ENCODE results near the gene PDIA2.
A peak's percentile ranks its signal among the peaks of the same experiment; 100 is the strongest.
"Not testable (repeated sequence)": the region's sequence is repeated elsewhere in the genome, so short reads cannot be mapped to it uniquely, and the experiment has no call there.

Gene PDIA2, protein sequence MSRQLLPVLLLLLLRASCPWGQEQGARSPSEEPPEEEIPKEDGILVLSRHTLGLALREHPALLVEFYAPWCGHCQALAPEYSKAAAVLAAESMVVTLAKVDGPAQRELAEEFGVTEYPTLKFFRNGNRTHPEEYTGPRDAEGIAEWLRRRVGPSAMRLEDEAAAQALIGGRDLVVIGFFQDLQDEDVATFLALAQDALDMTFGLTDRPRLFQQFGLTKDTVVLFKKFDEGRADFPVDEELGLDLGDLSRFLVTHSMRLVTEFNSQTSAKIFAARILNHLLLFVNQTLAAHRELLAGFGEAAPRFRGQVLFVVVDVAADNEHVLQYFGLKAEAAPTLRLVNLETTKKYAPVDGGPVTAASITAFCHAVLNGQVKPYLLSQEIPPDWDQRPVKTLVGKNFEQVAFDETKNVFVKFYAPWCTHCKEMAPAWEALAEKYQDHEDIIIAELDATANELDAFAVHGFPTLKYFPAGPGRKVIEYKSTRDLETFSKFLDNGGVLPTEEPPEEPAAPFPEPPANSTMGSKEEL

DNA sequence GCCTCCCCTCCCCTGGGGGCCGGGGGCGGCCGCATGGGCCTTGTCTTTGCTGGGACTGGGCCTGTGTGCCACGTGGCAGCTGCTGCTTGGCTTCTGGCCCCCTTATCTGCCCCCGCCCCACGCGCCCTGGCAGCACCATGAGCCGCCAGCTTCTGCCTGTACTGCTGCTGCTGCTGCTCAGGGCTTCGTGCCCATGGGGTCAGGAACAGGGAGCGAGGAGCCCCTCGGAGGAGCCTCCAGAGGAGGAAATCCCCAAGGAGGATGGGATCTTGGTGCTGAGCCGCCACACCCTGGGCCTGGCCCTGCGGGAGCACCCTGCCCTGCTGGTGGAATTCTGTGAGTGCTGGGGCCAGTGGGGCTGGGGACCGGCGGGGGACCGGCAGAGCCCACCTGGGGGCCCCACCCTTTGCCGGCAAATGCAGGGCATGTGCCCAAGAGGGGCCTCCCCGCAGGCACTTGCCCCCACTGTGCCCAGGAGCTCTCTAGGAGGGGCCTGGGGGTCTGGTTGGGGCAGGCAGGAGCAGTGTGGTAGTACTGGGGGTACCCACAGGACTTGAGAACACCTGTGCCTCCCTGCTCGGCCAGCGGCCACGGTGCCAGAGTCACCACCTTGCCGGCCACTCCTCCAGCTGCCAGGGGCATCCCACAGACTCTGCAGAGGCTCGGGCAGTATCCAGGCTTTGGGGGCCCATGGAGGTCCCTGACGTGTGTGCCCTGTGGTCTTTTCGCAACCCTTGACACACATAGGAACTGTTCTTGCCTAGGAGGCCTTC, at the start of gene PDIA2:
TSS of gene PDIA2 (plus strand) at position 132 of the 773 bp plus-strand sequence. CDS start at position 138, 6 bp downstream.
- peaks cover 7% of the 10 kb centered on the region for H3K4me1 Mint-ChIP-seq (ENCODE audit: low read depth)

DNA sequence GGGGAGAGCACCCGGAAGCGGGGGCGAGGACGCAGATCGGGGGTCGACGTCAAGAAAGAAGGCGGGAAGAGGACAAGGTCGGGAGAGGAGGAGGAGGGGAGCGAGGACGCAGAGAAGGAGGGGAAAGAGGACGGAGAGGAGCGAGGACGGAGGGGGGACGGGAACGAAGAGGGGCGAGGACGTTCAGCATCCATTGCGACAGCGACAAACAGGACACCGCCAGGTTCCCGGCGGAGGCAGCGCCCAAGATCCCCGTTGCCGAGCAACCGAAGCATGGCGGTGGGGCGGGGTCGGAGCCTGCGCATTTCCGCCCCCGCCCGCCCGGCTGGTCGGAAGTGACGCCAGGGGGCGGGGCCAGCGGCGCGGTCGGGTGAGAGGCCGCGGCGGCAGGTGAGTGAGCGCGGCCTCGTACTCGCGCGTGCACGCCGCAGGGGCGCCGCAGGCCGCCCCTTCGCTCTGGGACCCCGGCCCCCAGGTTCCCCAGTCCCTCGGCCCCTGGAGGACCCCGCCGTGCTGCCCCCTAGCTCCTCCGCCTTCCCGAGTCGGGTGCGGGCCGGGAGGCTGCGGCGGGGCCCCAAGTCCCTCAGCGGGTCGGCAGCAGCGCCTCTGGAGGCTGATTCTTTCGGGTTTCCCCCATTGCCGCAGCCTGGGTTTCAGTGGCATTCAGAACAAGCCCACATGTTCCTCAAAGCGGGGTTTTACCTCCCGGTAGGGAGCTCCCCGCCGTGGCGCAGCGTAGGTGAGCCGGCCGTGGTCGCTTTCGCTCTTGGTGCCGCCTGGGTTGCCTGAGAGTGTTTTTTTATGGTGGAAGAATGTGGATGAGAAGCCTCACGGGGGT, 48.3 kb upstream of the PDIA2 start, which contains the start of gene FAM234A:
TSS of gene FAM234A (plus strand) at position 354 of the 838 bp plus-strand sequence. CDS start 19,593 bp downstream, outside the sequence.
- H3K4me1 Mint-ChIP-seq (ENCODE audit: low read depth) = peaks cover 29% of the 10 kb centered on the region
- peaks cover 12% of the 10 kb centered on the region for H3K36me3 Mint-ChIP-seq (ENCODE audit: low read depth)
- H3K27me3 Mint-ChIP-seq = no peaks in the 10 kb centered on the region
- H3K9me3 Mint-ChIP-seq = no peaks in the 10 kb centered on the region
- peak within 1 kb of the TSS; percentile 93 for H3K4me3 Mint-ChIP-seq
- H3K27ac Mint-ChIP-seq = peak within 1 kb of the TSS; percentile 100

More for the DNA sequence above, at the start of gene PDIA2:
- Mint-ChIP-seq H3K9me3 (no peaks in the 10 kb centered on the region), H3K27me3 (peaks cover 3% of the 10 kb centered on the region), H3K36me3 (ENCODE audit: low read depth) (peaks cover 15% of the 10 kb centered on the region), H3K27ac (no peak within 1 kb of the TSS), H3K4me3 (no peak within 1 kb of the TSS)

DNA sequence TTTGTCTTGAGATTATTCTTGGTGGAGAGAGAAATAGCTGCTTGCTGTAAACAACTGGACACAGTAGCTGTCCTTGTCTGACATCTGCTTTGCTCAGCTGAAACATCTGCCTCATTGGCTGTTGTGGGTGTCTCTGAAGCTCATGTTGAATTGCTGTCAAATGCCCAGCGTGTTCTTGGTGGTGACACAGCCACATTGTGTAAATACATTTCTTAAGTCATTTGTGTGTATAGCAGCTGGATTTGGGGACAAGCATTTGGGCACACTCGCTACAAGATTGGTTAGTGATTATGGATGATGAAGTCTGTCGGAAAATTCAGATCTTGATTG, 43.1 kb upstream of the PDIA2 start:
- H3K36me3 Mint-ChIP-seq (ENCODE audit: low read depth) = peaks cover 12% of the 10 kb centered on the region
- no peaks in the 10 kb centered on the region for H3K27me3 Mint-ChIP-seq
- peak overlapping the region; percentile 2 for H3K27ac Mint-ChIP-seq
- no peaks in the 10 kb centered on the region for H3K9me3 Mint-ChIP-seq
- H3K4me3 Mint-ChIP-seq = no peak overlapping the region
- H3K4me1 Mint-ChIP-seq (ENCODE audit: low read depth) = peaks cover 36% of the 10 kb centered on the region

DNA sequence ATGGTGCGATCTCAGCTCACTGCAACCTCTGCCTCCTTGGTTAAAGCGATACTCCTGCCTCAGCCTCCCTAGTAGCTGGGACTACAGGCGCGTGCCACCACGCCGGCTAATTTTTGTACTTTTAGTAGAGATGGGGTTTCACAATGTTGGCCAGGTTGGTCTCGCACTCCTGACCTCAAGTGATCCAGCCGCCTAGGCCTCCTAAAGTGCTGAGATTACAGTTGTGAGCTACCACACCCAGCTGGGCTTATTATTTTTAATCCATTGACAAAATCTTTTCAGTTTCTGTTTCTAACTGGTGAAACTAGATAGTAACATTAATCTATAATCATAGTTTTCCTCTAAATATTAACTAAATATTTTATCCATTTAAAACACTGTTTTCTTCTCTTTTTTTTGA, 42.4 kb upstream of the PDIA2 start:
- peaks cover 9% of the 10 kb centered on the region for H3K36me3 Mint-ChIP-seq (ENCODE audit: low read depth)
- no peak overlapping the region for H3K4me3 Mint-ChIP-seq
- H3K9me3 Mint-ChIP-seq = no peaks in the 10 kb centered on the region
- H3K27ac Mint-ChIP-seq = no peak overlapping the region
- no peaks in the 10 kb centered on the region for H3K27me3 Mint-ChIP-seq
- H3K4me1 Mint-ChIP-seq (ENCODE audit: low read depth) = peaks cover 29% of the 10 kb centered on the region

DNA sequence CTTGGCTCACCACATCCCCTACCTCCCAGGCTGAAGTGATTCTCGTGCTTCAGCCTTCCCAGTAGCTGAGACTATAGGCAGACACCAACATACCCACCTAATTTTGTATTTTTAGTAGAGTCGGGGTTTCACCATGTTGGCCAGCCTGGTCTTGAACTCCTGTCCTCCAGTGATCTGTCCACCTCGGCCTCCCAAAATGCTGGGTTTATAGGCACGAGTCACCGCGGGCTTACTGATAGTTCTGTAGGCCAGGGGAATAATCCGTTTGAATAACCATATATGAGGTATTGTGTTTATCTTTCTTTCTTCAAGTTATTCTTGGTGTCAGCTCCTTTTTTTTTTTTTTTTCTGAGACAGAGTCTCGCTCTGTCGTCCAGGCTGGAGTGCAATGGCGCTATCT, 40.7 kb upstream of the PDIA2 start:
- peaks cover 5% of the 10 kb centered on the region for H3K36me3 Mint-ChIP-seq (ENCODE audit: low read depth)
- H3K4me1 Mint-ChIP-seq (ENCODE audit: low read depth) = peaks cover 24% of the 10 kb centered on the region
- no peaks in the 10 kb centered on the region for H3K27me3 Mint-ChIP-seq
- H3K27ac Mint-ChIP-seq = no peak overlapping the region
- no peak overlapping the region for H3K4me3 Mint-ChIP-seq
- H3K9me3 Mint-ChIP-seq = no peaks in the 10 kb centered on the region

DNA sequence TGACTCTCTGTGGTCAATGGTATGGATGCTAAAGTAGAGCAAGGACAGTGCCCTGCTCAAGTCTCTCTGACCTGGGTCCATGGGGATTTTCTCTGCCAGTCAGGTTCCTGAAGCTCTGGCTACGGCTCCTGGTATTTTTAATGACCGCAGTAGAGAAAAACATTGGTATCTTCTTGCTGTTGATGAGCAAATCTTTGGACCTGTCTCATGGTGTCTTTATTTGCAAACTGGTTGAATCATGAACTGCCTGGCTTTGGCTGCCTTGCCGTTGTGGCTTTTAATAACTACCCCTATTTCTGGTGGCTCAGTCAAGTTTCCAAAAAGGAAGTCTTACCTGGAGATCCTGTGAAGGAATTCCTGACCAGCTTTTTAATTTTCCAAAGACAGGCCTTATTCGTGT, 39.6 kb upstream of the PDIA2 start:
- Mint-ChIP-seq H3K4me1 (ENCODE audit: low read depth) (peaks cover 24% of the 10 kb centered on the region), H3K4me3 (no peak overlapping the region), H3K36me3 (ENCODE audit: low read depth) (peaks cover 4% of the 10 kb centered on the region), H3K9me3 (no peaks in the 10 kb centered on the region), H3K27me3 (no peaks in the 10 kb centered on the region), H3K27ac (no peak overlapping the region)

DNA sequence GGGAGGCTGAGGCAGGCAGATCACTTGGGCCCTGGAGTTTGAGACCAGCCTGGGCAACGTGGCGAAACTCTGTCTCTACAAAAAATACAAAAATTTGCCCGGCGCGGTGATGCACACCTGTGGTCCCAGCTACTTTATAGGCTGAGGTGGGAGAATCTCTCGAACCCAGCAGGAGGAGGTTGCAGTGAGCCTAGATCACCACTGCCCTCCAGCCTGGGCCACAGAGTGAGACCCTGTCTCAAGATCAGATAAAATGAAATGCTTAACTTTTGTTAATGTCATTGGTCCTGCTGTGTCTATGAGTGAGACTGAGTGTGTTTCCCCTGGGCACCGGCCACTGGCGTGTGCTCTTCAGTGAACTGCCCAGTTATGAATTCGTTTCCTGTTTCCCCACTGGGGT, 37.9 kb upstream of the PDIA2 start:
- Mint-ChIP-seq H3K4me3 (no peak overlapping the region), H3K27ac (no peak overlapping the region), H3K27me3 (no peaks in the 10 kb centered on the region), H3K9me3 (no peaks in the 10 kb centered on the region), H3K36me3 (ENCODE audit: low read depth) (peaks cover 4% of the 10 kb centered on the region), H3K4me1 (ENCODE audit: low read depth) (peaks cover 19% of the 10 kb centered on the region)

DNA sequence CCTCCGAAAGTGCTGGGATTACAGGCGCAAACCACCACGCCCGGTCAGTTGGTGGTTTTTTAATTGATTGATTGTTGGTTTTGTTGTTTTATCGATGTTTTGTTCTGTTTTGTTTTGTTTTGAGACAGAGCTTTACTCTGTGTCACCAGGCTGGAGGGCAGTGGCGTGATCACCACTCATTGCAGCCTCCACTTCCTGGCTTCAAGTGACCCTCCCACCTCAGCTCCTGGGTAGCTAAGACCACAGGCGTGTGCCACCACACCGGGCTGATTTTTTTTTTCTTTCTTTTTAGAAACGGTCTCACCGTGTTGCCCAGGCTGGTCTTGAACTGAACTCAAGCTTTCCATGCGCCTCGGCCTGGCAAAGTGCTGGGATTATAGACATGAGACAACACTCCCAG, 35.9 kb upstream of the PDIA2 start:
- H3K9me3 Mint-ChIP-seq = no peaks in the 10 kb centered on the region
- H3K4me3 Mint-ChIP-seq = no peak overlapping the region
- peaks cover 18% of the 10 kb centered on the region for H3K4me1 Mint-ChIP-seq (ENCODE audit: low read depth)
- no peaks in the 10 kb centered on the region for H3K27me3 Mint-ChIP-seq
- H3K27ac Mint-ChIP-seq = no peak overlapping the region
- peaks cover 11% of the 10 kb centered on the region for H3K36me3 Mint-ChIP-seq (ENCODE audit: low read depth)

DNA sequence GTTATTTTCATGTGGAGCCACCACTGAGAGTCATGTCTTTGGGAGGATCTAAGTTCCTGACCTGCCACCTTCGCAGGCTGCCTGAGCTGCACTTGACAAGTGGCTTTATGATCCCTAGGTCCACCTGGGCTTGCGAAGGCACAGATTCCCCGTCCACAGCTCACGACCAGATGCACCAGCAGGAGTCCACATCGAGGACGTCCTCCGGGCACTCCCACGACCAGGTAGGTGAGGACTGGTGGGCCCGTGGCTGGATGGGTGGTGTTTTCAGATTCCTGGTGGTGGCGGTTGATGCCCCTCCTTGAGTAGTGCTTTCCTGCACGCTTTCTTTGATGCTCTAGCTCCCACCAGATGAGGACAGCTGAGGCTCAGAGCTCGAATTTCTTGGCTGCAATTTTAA, 33.5 kb upstream of the PDIA2 start:
- Mint-ChIP-seq H3K4me3 (no peak overlapping the region), H3K27ac (no peak overlapping the region), H3K27me3 (no peaks in the 10 kb centered on the region), H3K36me3 (ENCODE audit: low read depth) (peaks cover 16% of the 10 kb centered on the region), H3K9me3 (no peaks in the 10 kb centered on the region), H3K4me1 (ENCODE audit: low read depth) (peaks cover 37% of the 10 kb centered on the region)

DNA sequence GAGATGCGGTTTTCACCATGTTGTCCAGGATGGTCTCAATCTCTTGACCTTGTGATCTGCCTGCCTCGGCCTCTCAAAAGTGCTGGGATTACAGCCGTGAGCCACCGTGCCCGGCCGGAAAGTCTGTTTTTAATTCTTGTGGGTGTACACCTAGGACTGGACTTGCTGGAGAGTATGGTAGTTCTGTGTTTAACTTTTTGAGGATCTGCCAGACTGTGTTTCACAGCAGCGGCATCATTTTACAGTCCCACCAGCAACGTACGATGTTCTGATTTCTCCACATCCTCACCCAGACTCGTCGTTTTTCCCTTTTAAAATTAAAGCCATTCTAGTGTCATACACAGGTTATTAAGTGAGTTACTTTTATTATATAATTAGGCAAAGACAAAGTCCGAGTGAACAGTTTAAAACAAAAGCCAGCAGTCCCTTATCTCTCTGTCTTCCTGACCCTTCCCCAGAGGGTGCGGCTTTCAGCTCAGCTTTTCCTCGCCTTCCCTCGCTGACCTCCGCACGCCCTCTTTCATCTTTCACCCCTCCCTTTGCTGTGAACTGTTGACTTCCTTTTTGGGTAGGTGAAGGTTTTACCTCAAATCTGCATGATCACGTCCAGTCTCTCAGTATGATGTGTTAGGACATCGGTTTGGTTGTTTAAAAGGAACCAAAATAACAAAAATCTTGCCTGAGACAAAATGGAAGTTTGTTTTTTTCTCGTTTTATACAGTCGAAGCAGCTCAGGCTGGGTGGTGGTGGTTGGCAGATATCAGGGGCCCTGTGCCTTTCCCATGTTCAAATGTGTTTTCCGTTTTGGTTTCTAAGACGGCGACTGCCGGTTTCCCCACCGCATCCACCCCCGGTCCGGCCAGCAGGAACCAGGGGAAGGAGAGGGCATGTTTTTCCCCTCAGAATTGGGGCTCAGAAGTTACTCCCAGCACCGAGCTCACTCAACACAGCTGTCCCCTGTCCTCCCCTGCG, 30.3 kb upstream of the PDIA2 start:
- H3K9me3 Mint-ChIP-seq = no peaks in the 10 kb centered on the region
- H3K4me1 Mint-ChIP-seq (ENCODE audit: low read depth) = peaks cover 40% of the 10 kb centered on the region
- peak overlapping the region; percentile 76 for H3K4me3 Mint-ChIP-seq
- H3K27me3 Mint-ChIP-seq = no peaks in the 10 kb centered on the region
- H3K36me3 Mint-ChIP-seq (ENCODE audit: low read depth) = peaks cover 26% of the 10 kb centered on the region
- peak overlapping the region; percentile 89 for H3K27ac Mint-ChIP-seq

DNA sequence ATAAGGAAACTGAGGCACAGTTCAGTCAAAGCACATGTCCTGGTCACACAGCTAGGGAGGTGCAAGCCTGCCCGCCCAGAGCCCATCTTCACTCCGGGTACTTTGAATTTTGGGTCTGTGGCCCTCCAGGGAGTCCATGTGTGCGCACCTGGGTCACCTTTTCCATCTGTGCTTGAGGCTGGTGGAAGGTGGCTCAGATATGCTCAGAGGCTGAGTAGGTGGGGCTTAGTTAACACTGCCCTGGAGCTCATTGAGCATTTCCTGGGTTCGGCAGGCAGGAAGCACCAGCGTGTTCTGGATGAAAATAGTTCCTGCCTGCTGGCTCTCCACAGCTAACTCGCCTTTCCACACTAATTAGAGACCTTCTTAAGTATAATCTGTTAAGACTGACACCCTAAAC, 29.1 kb upstream of the PDIA2 start:
- no peaks in the 10 kb centered on the region for H3K9me3 Mint-ChIP-seq
- H3K27ac Mint-ChIP-seq = peak overlapping the region; percentile 61
- H3K36me3 Mint-ChIP-seq (ENCODE audit: low read depth) = peaks cover 26% of the 10 kb centered on the region
- no peak overlapping the region for H3K4me3 Mint-ChIP-seq
- H3K4me1 Mint-ChIP-seq (ENCODE audit: low read depth) = peaks cover 35% of the 10 kb centered on the region
- H3K27me3 Mint-ChIP-seq = no peaks in the 10 kb centered on the region

DNA sequence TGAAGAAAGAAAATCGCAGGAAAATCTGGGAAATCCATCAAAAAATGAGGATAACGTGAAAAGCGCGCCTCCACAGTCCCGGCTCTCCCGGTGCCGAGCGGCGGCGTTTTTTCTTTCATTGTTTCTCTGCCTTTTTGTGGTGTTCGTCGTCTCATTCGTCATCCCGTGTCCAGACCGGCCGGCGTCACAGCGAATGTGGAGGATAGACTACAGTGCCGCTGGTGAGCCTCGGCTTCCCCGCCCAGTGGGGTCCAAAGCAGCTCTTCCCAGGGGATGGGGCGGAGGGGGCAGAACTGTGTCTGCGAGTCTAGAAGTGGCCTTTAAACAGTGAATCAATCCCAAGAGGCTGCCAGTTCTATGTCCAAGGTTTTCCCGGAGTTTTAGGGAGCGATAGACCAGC, 28.5 kb upstream of the PDIA2 start:
- H3K36me3 Mint-ChIP-seq (ENCODE audit: low read depth) = peaks cover 30% of the 10 kb centered on the region

DNA sequence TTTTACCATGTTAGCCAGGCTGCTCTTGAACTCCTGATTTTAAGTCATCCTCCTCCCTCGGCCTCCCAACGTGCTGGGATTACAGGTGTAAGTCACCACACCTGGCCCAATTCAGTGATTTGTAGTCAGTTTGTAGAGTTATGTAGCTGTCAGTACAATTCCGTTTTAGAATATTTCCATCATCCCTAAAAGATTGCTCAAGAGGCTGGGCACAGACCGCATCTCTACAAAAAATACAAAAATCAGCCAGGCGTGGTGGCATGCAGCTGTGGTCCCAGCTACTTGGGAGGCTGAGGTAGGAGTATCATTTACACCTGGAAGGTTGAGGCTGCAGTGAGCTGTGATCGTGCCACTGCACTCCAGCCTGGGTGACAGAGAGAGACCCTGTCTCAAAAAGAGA, 27.8 kb upstream of the PDIA2 start:
- Mint-ChIP-seq H3K27ac (no peak overlapping the region), H3K27me3 (no peaks in the 10 kb centered on the region), H3K4me1 (ENCODE audit: low read depth) (peaks cover 38% of the 10 kb centered on the region), H3K9me3 (no peaks in the 10 kb centered on the region), H3K4me3 (no peak overlapping the region), H3K36me3 (ENCODE audit: low read depth) (peaks cover 29% of the 10 kb centered on the region)

More for the DNA sequence above, 28.5 kb upstream of the PDIA2 start:
- Mint-ChIP-seq H3K27me3 (no peaks in the 10 kb centered on the region), H3K4me1 (ENCODE audit: low read depth) (peaks cover 41% of the 10 kb centered on the region), H3K27ac (no peak overlapping the region), H3K4me3 (no peak overlapping the region), H3K9me3 (no peaks in the 10 kb centered on the region)

DNA sequence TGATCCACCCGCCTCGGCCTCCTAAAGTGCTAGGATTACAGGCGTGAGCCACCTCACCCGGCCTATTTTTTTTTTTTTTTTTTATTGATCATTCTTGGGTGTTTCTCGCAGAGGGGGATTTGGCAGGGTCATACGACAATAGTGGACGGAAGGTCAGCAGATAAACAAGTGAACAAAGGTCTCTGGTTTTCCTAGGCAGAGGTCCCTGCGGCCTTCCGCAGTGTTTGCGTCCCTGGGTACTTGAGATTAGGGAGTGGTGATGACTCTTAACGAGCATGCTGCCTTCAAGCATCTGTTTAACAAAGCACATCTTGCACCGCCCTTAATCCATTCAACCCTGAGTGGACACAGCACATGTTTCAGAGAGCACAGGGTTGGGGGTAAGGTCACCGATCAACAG, 24.9 kb upstream of the PDIA2 start:
- not testable (repeated sequence) for H3K27me3 Mint-ChIP-seq, H3K27ac Mint-ChIP-seq, H3K9me3 Mint-ChIP-seq, H3K4me3 Mint-ChIP-seq
- Mint-ChIP-seq H3K4me1 (ENCODE audit: low read depth) (peaks cover 18% of the 10 kb centered on the region), H3K36me3 (ENCODE audit: low read depth) (peaks cover 30% of the 10 kb centered on the region)

Data from stimulated activated naive CD8-positive, alpha-beta T cell treated with anti-CD3 and anti-CD28 coated beads, Interleukin-15, Interleukin-2, amounts not matched to agents 100 ng/mL and 50 ng/mL, for 24 hours (primary cell).